NCI-H2196 treated with DMSO at 0.1 percent for 48 hours (cell line): ENCODE results near the gene GNB5.

ENCODE experiments used
- DNase-seq: peaks from one replicate; lab custom pipeline; 2025; ENCODE audit not compliant: unreplicated experiment; lab: John Stamatoyannopoulos, UW

GNB5 gene

DNA sequence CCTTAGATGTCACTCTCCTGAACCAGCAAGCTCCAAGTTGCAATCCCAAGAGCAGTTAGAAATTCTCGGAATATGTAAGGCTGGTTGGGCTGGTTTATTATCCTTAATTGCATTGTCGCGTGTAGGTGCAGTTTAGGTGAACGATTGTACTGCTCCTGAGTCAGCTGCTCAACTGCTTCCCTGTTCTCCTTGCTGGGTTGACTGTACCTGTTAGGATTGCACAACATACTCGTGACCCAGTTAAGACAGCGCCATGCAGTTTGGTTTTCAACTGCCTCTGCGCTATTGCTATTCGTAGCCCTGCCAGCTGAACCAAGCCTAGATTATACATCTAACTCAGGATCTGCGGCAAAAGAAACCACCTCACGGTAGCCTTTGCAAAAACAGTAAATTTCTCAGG lies 119.6 kb downstream of the GNB5 start:
- no peak for DNase-seq

DNA sequence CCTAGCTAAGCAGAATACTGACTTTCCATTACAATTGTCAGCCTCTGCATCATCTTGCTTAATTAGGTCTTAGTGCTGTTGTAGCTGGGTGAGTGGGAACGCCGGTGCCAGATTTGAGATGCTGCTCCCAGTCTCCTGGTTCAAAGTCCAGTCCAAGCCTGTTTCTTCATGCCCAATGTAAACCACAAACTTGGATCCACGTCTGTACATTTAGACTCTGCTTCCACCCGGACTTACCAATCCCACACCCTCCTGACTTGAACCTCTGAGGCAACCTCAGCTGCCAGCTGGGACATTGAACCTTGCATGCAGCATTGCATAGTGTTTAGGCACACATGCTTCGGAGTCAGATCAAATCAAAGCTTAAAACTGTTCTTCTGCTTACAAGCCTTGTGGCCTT lies 121.6 kb downstream of the GNB5 start:
- no peak for DNase-seq

DNA sequence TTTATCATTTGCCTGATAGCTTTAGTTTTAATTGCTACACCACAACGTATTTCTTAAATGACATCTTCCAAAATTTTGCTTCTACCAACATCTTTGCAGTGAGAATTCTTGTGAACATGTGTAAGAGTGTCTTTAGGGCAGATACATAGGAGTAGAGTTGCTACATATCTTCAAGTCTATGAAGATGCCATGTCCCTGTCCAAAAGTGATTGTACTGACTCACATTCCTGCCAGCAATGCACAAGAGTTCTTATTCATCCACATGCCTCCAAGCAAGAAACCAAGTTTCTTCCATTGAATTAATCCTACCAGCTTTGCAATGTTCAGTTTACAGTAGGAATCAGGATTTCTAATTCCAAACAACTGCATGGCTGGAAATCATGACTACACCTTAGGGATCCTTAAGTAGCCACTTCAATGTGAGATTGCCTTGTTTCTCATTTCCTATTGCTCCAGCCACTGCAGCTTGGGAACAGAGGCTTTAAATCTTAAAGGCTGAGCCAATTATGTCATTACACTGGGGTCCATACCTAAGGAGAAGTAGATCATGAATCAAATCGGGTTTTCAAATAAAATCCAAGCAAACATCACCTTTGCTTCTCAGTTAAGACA lies 123.1 kb downstream of the GNB5 start:
- no peak for DNase-seq

DNA sequence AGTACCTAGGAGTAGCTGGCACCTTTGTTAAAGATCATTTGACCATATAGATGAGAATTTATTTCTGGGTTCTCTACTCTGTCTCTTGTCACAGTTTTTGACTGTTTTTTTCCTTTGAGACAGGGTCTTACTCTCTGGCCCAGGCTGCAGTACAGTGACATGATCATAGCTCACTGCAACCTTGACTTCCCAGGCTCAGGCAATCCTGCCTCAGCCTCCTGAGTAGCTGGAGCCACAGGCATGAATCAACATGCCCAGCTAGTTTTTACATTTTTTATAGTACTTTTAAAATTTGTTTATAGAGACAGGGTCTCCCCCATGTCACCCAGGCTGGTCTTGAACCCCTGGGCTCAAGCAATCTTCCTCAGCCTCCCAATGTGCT lies 123.7 kb downstream of the GNB5 start:
- DNase-seq = no peak

DNA sequence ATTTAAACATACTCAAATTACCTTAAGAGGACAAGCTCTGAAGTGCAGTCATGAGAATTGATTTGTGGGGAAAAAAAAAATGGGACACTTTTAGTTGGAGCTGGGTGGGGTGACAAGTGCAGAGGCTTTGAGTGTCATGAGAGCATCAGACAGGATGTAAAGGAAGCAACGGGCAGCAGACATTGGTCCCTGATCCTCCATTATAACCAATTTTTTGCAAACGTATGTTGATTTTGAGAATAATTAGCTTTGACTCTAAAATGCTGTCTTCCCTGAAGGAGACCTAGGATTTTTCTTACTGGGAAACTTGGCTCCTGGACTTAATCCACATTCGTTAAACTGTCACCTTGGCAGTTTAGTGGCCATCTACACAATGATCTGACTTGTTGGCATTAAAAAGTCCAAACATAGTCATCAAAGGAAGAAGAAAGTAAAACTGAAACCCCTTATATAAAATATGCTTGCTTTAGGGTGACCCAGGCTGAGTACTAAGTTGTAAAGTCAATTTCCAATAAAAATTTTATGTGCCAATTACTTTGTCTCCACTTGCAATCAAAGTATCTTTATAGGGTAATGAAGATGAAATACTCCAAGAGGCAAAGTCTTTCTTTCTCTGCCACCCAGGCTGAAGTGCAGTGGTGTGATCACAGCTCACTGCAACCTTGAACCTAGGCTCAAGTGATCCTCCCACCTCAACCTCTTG lies 124.2 kb downstream of the GNB5 start:
- DNase-seq = no peak
